DND-41 (cell line): Measurements from ENCODE around the gene MRPL20.
"Not testable (repeated sequence)": the region's sequence is repeated elsewhere in the genome, so short reads cannot be mapped to it uniquely, and the experiment has no call there.

ENCODE experiments used
- ATAC-seq: fragments of 200-7000 bp; cut with Tn5 transposase; 3 replicates; pipeline ENCODE4 v1.9.1; 2021; ENCODE audit warnings: low read depth; ENCODE audit not compliant: insufficient read depth
- DNase-seq: peaks from one replicate; pipeline ENCODE4 v3.0.0-alpha.2; 2020
- H2AFZ ChIP-seq: 2 replicates; pipeline ENCODE4 v1.6.0; 2012; ENCODE audit warnings: low read depth, low read length
- H3K27ac ChIP-seq: 2 replicates; pipeline ENCODE4 v1.5.1; 2012; ENCODE audit warnings: low read length, inconsistent platforms
- H3K27me3 ChIP-seq: fragments of 200-600 bp; sonication (generic); 2 replicates; pipeline ENCODE4 v1.6.0; 2012; ENCODE audit warnings: low read length, mild to moderate bottlenecking, inconsistent platforms; ENCODE audit not compliant: insufficient read depth, poor library complexity
- H3K36me3 ChIP-seq: 2 replicates; pipeline ENCODE4 v1.5.1; 2012; ENCODE audit warnings: low read length, inconsistent platforms; ENCODE audit not compliant: insufficient read depth
- H3K4me1 ChIP-seq: 2 replicates; pipeline ENCODE4 v1.5.1; 2012; ENCODE audit warnings: mild to moderate bottlenecking, low read length; ENCODE audit not compliant: insufficient read depth
- H3K4me2 ChIP-seq: 2 replicates; pipeline ENCODE4 v1.6.0; 2012; ENCODE audit warnings: mild to moderate bottlenecking, moderate library complexity, low read length, inconsistent platforms; ENCODE audit not compliant: insufficient read depth
- H3K4me3 ChIP-seq, 2 experiments: fragments of 200-600 bp in 1 of 2; shearing (Covaris generic) in 1 of 2; 2 replicates each; pipeline ENCODE4 v1.5.1; 2012 to 2016; ENCODE audit warnings: inconsistent platforms in 2 of 2, low read length in 2 of 2, mild to moderate bottlenecking in 2 of 2, low read depth in 1 of 2, moderate library complexity in 1 of 2
- H3K79me2 ChIP-seq: 2 replicates; pipeline ENCODE4 v1.6.0; 2012; ENCODE audit warnings: low read length, inconsistent platforms; ENCODE audit not compliant: insufficient read depth
- H3K9ac ChIP-seq: 2 replicates; pipeline ENCODE4 v1.6.0; 2012; ENCODE audit warnings: low read depth, mild to moderate bottlenecking, inconsistent platforms, low read length, moderate library complexity
- H3K9me3 ChIP-seq: 2 replicates; pipeline ENCODE4 v1.5.1; 2012; ENCODE audit warnings: low read length, moderate library complexity, mild to moderate bottlenecking, inconsistent platforms; ENCODE audit not compliant: insufficient read depth, severe bottlenecking
- H4K20me1 ChIP-seq: 2 replicates; pipeline ENCODE4 v1.6.0; 2012; ENCODE audit warnings: low read length; ENCODE audit not compliant: insufficient read depth
- CTCF ChIP-seq: IDR thresholded peaks from 2 replicates; pipeline ENCODE4 v1.5.1; 2012; ENCODE audit warnings: borderline replicate concordance, low read length, moderate library complexity, mild to moderate bottlenecking; ENCODE audit not compliant: poor library complexity, severe bottlenecking; ENCODE audit errors: extremely low read depth
- EZH2 ChIP-seq: IDR thresholded peaks from 3 replicates; pipeline ENCODE4 v1.6.1; 2012; ENCODE audit warnings: borderline replicate concordance, low read depth, mild to moderate bottlenecking, moderate library complexity, low read length, inconsistent platforms; ENCODE audit not compliant: severe bottlenecking

Gene MRPL20

GRCh38 chr1:1430992-1431844 lies 24.1 kb upstream of the MRPL20 start:
- Histone ChIP-seq H3K79me2 (no peaks in the 10 kb centered on the region), H3K9ac (no peak overlapping the region), H3K4me2 (no peak overlapping the region), H3K36me3 (no peaks in the 10 kb centered on the region), H3K27me3 (no peaks in the 10 kb centered on the region), H3K9me3 (no peaks in the 10 kb centered on the region), H3K27ac (no peak overlapping the region), H2AFZ (no peak overlapping the region), H3K4me3 (no peak overlapping the region), H4K20me1 (no peaks in the 10 kb centered on the region), H3K4me1 (peaks cover 6% of the 10 kb centered on the region; the same call in 1 of the 2 replicates)
- no peak for ATAC-seq
- no peak for TF ChIP-seq EZH2
- no peak for TF ChIP-seq CTCF
- DNase-seq, result no peak

DNA sequence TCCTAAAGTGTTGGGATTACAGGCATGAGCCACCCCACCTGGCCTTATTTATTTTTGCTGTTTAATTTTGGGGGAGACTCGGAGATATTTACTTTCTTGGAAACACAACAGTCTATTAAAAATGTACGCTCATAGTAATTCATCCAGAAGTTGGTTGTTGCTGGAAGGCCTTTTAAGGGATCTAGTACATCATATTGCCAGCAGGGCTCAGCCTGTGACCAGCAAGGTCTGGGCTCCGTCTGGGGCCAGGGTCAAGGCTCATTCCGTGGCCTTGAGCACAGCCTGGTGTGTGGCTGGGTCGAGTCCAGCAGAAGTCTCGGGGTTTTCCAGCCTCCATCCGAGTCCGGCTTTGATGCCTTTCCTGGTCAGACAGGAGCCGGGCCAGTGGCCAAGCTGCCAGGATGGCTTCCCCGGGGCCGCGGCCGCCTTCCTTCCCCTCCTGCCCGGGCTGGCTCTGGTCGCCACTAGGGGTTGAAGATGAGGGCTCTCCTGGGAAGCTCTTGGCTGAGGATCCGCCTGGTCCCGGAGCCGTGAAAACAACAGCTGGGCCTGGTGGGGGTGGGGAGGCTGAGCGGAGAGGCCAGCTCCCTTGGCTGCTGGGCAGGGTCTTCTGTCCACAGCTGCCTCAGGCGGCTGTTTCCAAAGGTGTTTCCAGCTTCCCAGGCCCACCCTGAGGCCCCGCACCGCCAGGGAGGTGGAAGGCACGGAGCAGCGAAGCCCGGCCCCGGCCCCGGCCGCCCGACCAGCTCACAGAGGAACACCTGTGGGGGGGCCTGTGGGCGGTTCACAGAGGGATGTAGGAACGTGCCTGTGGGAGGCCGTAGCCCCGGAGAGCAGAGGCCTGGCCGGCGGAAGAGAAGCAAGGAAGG lies 23.3 kb upstream of the MRPL20 start:
- H3K4me2 ChIP-seq, result no peak overlapping the region
- no peaks in the 10 kb centered on the region for H3K79me2 ChIP-seq
- H3K36me3 ChIP-seq, result no peaks in the 10 kb centered on the region
- H3K27me3 ChIP-seq, result no peaks in the 10 kb centered on the region
- no peaks in the 10 kb centered on the region for H4K20me1 ChIP-seq
- H3K27ac ChIP-seq, result no peak overlapping the region
- H3K4me1 ChIP-seq, result peaks cover 6% of the 10 kb centered on the region; the same call in 1 of the 2 replicates
- no peak overlapping the region for H3K4me3 ChIP-seq
- DNase-seq (no peak), ATAC-seq (no peak)
- H2AFZ ChIP-seq, result no peak overlapping the region
- TF ChIP-seq CTCF, result no peak
- no peak for TF ChIP-seq EZH2
- no peaks in the 10 kb centered on the region for H3K9me3 ChIP-seq
- H3K9ac ChIP-seq, result no peak overlapping the region

GRCh38 chr1:1429671-1430073 lies 22.6 kb upstream of the MRPL20 start:
- H3K4me2 ChIP-seq, result no peak overlapping the region

DNA sequence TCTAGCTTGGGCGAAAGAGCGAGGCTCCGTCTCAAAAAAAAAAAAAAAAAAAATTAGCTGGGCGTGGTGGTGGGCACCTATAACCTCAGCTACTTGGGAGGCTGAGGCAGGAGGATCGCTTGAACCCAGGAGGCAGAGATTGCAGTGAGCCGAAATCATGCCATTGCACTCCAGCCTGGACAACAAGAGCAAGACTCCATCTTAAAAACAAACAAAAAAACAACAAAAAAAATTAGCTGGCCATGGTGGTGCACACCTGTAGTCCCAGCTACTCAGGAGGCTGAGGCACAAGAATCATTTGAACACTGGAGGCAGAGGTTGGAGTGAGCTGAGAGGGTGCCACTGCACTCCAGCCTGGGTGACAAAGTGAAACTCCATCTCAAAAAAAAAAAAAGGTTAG lies 21.9 kb upstream of the MRPL20 start:
- not testable (repeated sequence) for H4K20me1 ChIP-seq, H3K4me1 ChIP-seq, ATAC-seq, H3K79me2 ChIP-seq, H3K4me3 ChIP-seq, H3K4me2 ChIP-seq, H3K27me3 ChIP-seq, H3K9ac ChIP-seq, H3K27ac ChIP-seq, H3K9me3 ChIP-seq, DNase-seq, H3K36me3 ChIP-seq, H2AFZ ChIP-seq

More at GRCh38 chr1:1429671-1430073, 22.6 kb upstream of the MRPL20 start:
- no peak for DNase-seq
- Histone ChIP-seq H3K4me1 (peaks cover 6% of the 10 kb centered on the region; the same call in 1 of the 2 replicates), H4K20me1 (no peaks in the 10 kb centered on the region), H3K4me3 (no peak overlapping the region), H3K9ac (no peak overlapping the region), H2AFZ (no peak overlapping the region), H3K36me3 (no peaks in the 10 kb centered on the region), H3K9me3 (no peaks in the 10 kb centered on the region), H3K79me2 (no peaks in the 10 kb centered on the region), H3K27ac (no peak overlapping the region), H3K27me3 (no peaks in the 10 kb centered on the region)
- TF ChIP-seq EZH2 (no peak), CTCF (no peak)
- no peak for ATAC-seq
